HG03045 (cell line): ENCODE measurements around the gene NRCAM.
"Not testable (repeated sequence)": the region's sequence is repeated elsewhere in the genome, so short reads cannot be mapped to it uniquely, and the experiment has no call there.

Experiments used
- ATAC-seq: cut with Tn5 transposase; IDR thresholded peaks from one replicate; pipeline ENCODE4 v1.9.1; 2021; ENCODE audit warnings: mild to moderate bottlenecking, moderate library complexity; ENCODE audit not compliant: unreplicated experiment

NRCAM gene

GRCh38 chr7:108351729-108352131 is 104.5 kb downstream of the NRCAM start:
- ATAC-seq: no peak

GRCh38 chr7:108348913-108349312 is 107.3 kb downstream of the NRCAM start:
- no peak for ATAC-seq

- ATAC-seq: no peak
Observed at GRCh38 chr7:108347616-108348015, 108.6 kb downstream of the NRCAM start.

GRCh38 chr7:108345710-108346336 is 110.4 kb downstream of the NRCAM start:
- no peak for ATAC-seq

GRCh38 chr7:108340856-108341411 is 115.3 kb downstream of the NRCAM start:
- ATAC-seq: no peak

GRCh38 chr7:108340406-108340805 is 115.8 kb downstream of the NRCAM start:
- ATAC-seq: not testable (repeated sequence)

- ATAC-seq: no peak
Observed at GRCh38 chr7:108335269-108335918, 120.8 kb downstream of the NRCAM start.

GRCh38 chr7:108332937-108333336 is 123.3 kb downstream of the NRCAM start:
- ATAC-seq: no peak

GRCh38 chr7:108331971-108332370 is 124.3 kb downstream of the NRCAM start:
- ATAC-seq: no peak

GRCh38 chr7:108330227-108330626 is 126.0 kb downstream of the NRCAM start:
- ATAC-seq: no peak

GRCh38 chr7:108329514-108329913 is 126.7 kb downstream of the NRCAM start:
- no peak for ATAC-seq

- ATAC-seq: peak; percentile 64
Observed at GRCh38 chr7:108328174-108328651, 128.0 kb downstream of the NRCAM start.

GRCh38 chr7:108327353-108327752 is 128.9 kb downstream of the NRCAM start:
- no peak for ATAC-seq

- ATAC-seq: no peak
Observed at GRCh38 chr7:108326938-108327337, 129.3 kb downstream of the NRCAM start.

GRCh38 chr7:108324053-108325038 is 131.9 kb downstream of the NRCAM start:
- ATAC-seq: no peak

GRCh38 chr7:108322925-108323832 is 133.1 kb downstream of the NRCAM start:
- no peak for ATAC-seq

- ATAC-seq: no peak
Observed at GRCh38 chr7:108322046-108322445, 134.2 kb downstream of the NRCAM start.

GRCh38 chr7:108321359-108321758 is 134.9 kb downstream of the NRCAM start:
- no peak for ATAC-seq

- no peak for ATAC-seq
Observed at GRCh38 chr7:108316708-108317107, 139.5 kb downstream of the NRCAM start.

- no peak for ATAC-seq
Observed at GRCh38 chr7:108314551-108314950, 141.7 kb downstream of the NRCAM start.
